RWPE2 (cell line): Measurements from ENCODE around the gene S100G.

ENCODE experiments used
- ATAC-seq: fragments of 200-7000 bp; cut with Tn5 transposase; 3 replicates; pipeline ENCODE4 v1.9.1; 2021; ENCODE audit warnings: low read depth
- DNase-seq: peaks from one replicate; pipeline ENCODE4 v3.0.0-alpha.2; 2020; ENCODE audit warnings: low spot score
- H3K27ac ChIP-seq: fragments of 450-650 bp; 2 replicates; pipeline ENCODE4 v1.5.1; 2017; ENCODE audit warnings: mild to moderate bottlenecking; ENCODE audit not compliant: poor library complexity, severe bottlenecking
- H3K27me3 ChIP-seq: fragments of 250-450 bp; sonication (Bioruptor Pico); 2 replicates; pipeline ENCODE4 v1.5.1; 2021; ENCODE audit warnings: mild to moderate bottlenecking, moderate library complexity; ENCODE audit not compliant: insufficient read depth, poor library complexity, severe bottlenecking
- H3K36me3 ChIP-seq: fragments of 250-450 bp; sonication (Bioruptor Pico); 2 replicates; pipeline ENCODE4 v1.5.1; 2020; ENCODE audit warnings: low read depth, mild to moderate bottlenecking, moderate library complexity
- H3K4me1 ChIP-seq: fragments of 250-450 bp; sonication (Bioruptor Pico); 2 replicates; pipeline ENCODE4 v1.5.1; 2021; ENCODE audit warnings: mild to moderate bottlenecking, moderate library complexity; ENCODE audit not compliant: insufficient read depth, poor library complexity, severe bottlenecking
- H3K4me3 ChIP-seq: fragments of 250-450 bp; sonication (Bioruptor Pico); 2 replicates; pipeline ENCODE4 v1.5.1; 2021; ENCODE audit warnings: mild to moderate bottlenecking, moderate library complexity; ENCODE audit not compliant: severe bottlenecking
- H3K9me3 ChIP-seq: fragments of 250-450 bp; sonication (Bioruptor Pico); 2 replicates; pipeline ENCODE4 v1.5.1; 2021; ENCODE audit warnings: mild to moderate bottlenecking, moderate library complexity; ENCODE audit not compliant: severe bottlenecking
- TF ChIP-seq, protein P1 (sequence below): fragments of 450-650 bp; IDR thresholded peaks from one replicate; pipeline ENCODE4 v1.5.1; 2017; ENCODE audit warnings: mild to moderate bottlenecking, moderate library complexity; ENCODE audit not compliant: poor library complexity, severe bottlenecking

S100G gene

DNA sequence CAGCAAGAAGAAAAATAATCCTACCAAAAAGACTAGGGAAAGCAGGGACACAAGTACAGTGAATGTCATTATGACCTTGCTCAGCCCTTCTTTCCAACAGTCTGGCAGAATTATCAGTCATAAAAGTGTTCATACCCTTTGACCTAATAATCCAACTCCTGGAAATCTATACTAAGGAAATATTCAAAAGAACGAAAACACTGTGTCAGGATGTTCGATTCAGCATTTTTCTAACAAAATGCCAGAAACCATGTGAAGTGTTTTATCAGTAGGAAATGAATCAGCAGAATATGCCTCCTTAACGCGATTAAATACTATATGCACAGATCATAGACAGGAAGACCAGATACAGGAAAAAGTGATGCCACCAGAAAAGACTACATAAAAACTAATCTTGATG is 16.2 kb upstream of the S100G start:
- H3K27me3 ChIP-seq: no peaks in the 10 kb centered on the region
- no peaks in the 10 kb centered on the region for H3K9me3 ChIP-seq
- H3K4me1 ChIP-seq: no peaks in the 10 kb centered on the region
- H3K27ac ChIP-seq: no peak overlapping the region
- no peaks in the 10 kb centered on the region for H3K36me3 ChIP-seq
- TF ChIP-seq, protein P1, sequence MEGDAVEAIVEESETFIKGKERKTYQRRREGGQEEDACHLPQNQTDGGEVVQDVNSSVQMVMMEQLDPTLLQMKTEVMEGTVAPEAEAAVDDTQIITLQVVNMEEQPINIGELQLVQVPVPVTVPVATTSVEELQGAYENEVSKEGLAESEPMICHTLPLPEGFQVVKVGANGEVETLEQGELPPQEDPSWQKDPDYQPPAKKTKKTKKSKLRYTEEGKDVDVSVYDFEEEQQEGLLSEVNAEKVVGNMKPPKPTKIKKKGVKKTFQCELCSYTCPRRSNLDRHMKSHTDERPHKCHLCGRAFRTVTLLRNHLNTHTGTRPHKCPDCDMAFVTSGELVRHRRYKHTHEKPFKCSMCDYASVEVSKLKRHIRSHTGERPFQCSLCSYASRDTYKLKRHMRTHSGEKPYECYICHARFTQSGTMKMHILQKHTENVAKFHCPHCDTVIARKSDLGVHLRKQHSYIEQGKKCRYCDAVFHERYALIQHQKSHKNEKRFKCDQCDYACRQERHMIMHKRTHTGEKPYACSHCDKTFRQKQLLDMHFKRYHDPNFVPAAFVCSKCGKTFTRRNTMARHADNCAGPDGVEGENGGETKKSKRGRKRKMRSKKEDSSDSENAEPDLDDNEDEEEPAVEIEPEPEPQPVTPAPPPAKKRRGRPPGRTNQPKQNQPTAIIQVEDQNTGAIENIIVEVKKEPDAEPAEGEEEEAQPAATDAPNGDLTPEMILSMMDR: no peak
- DNase-seq (no peak), ATAC-seq (no peak)
- H3K4me3 ChIP-seq: no peak overlapping the region

DNA sequence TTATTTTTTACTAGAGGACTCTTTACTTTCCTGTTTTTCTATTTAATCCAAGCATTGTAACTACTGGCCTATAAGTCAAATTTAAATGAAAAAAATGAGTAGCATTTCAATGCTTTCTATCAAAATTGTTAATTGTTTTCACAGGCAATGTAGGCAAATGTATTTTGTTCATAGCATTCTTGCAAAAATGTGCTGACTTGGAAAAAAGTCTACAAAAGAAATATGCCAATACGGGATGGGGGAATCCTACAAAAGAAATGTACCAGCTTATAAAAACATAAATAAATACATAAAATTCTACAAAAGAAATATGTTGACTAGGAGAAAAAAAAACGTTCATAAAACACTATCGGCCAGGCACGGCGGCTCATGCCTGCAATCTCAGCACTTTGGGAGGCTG is 14.9 kb upstream of the S100G start:
- H3K9me3 ChIP-seq: no peaks in the 10 kb centered on the region
- no peaks in the 10 kb centered on the region for H3K36me3 ChIP-seq
- H3K27ac ChIP-seq: no peak overlapping the region
- TF ChIP-seq, protein P1: no peak
- no peaks in the 10 kb centered on the region for H3K27me3 ChIP-seq
- no peaks in the 10 kb centered on the region for H3K4me1 ChIP-seq
- ATAC-seq (no peak), DNase-seq (no peak)
- no peak overlapping the region for H3K4me3 ChIP-seq

DNA sequence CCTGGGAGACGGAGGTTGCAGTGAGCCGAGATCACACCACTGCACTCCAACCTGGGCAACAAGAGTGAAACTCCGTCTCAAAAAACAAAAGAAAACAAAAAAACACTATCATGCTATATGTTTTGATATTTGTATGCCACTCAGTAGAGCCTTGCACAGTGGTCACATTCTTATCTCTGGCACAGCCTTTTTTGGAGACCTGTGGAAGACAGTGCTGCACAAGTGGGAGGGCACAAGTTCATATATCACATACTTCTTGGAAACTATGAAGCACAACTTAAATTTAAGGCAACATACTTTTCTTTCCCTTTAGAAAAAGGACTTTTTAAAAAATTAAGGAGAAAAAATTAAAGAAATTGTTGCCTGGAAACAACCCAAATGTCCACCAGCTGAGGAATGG is 14.4 kb upstream of the S100G start:
- Histone ChIP-seq H3K9me3 (no peaks in the 10 kb centered on the region), H3K27me3 (no peaks in the 10 kb centered on the region), H3K27ac (no peak overlapping the region), H3K4me3 (no peak overlapping the region), H3K36me3 (no peaks in the 10 kb centered on the region), H3K4me1 (no peaks in the 10 kb centered on the region)
- no peak for ATAC-seq
- DNase-seq: no peak
- TF ChIP-seq, protein P1: no peak

DNA sequence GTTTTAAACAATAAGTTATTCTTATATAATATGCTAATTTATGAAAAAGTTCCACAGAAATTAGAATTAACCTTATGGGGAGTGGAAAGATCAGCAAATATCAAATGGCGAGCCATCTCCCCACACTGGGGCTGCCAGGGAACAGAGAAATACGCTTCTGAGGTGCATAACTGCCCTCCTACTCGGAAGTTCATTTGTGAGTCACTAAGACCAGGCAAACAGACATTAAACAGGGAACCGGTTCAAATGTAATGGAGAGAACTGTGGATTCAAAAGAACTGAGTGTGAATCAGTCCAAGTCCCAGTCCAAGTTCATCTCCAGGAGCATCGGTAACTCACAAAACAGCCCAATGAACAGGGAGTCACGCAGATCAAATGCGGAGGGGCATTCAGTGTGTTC is 11.4 kb upstream of the S100G start:
- Histone ChIP-seq H3K9me3 (no peaks in the 10 kb centered on the region), H3K27ac (no peak overlapping the region), H3K4me3 (no peak overlapping the region), H3K27me3 (no peaks in the 10 kb centered on the region), H3K4me1 (peaks cover 5% of the 10 kb centered on the region), H3K36me3 (no peaks in the 10 kb centered on the region)
- no peak for ATAC-seq
- DNase-seq: no peak
- TF ChIP-seq, protein P1: no peak

DNA sequence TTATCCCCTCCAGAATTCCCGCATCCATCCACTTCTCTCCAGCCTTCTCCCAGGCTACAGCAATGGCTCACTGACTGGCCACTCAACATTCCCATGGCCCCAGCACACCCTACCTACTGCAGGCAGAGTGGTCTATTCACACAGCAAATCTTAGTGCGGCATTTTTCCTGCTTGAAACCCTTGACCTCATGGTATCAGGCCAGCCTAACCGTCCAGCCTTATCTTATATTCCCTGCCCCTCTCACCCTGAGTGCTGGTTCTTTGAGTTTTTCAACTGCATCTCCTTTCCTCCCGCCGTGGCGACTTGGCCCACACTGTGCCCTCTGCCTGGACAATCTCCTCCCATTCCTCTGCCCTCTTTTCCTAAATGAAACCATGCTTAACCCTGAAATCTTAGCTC is 10.0 kb upstream of the S100G start:
- no peaks in the 10 kb centered on the region for H3K9me3 ChIP-seq
- TF ChIP-seq, protein P1: no peak
- H3K27me3 ChIP-seq: no peaks in the 10 kb centered on the region
- no peak overlapping the region for H3K27ac ChIP-seq
- no peak for ATAC-seq
- H3K4me3 ChIP-seq: no peak overlapping the region
- H3K4me1 ChIP-seq: peaks cover 5% of the 10 kb centered on the region
- H3K36me3 ChIP-seq: no peaks in the 10 kb centered on the region
- DNase-seq: no peak
